GM12878 (cell line): Measurements from ENCODE around the gene NXPH1. TPM values are rescaled to one million over a fixed set of nuclear protein-coding genes. Genes with fewer than 3 reads are reported as not detected.

Experiments used
- ATAC-seq: fragments of 200-7000 bp; cut with Tn5 transposase; 3 replicates; pipeline ENCODE4 v1.9.1; 2020; ENCODE audit warnings: mild to moderate bottlenecking, moderate library complexity
- BruUV-seq: library from RNA; stranded (reverse); fragments of 400-500 nt; replicated peaks from 2 replicates; lab custom pipeline; 2021; lab: Mats Ljungman, UMichigan
- CTCF ChIA-PET: fragments of 300-600 bp; sonication (Branson Sonifier 250); formaldehyde crosslinking; extraction: SDS; loops from one replicate; lab custom pipeline; 2021; ENCODE audit warnings: inconsistent platforms; lab: Yijun Ruan, JAX
- POLR2A ChIA-PET: fragments of 350-600 bp; formaldehyde crosslinking; extraction: SDS; loops from one replicate; lab custom pipeline; 2021; ENCODE audit warnings: inconsistent platforms; lab: Charles Lee
- RAD21 ChIA-PET: fragments of 300-600 bp; sonication (Branson Sonifier 250); formaldehyde crosslinking; loops from one replicate; lab custom pipeline; 2023; ENCODE audit warnings: antibody characterized with exemption; ENCODE audit not compliant: unreplicated experiment; lab: Charles Lee
- SMC1A ChIA-PET: fragments of 300-600 bp; sonication (Branson Sonifier 250); formaldehyde crosslinking; loops from one replicate; lab custom pipeline; 2023; ENCODE audit not compliant: unreplicated experiment, uncharacterized antibody; lab: Charles Lee
- DNase-seq: peaks from one replicate; pipeline ENCODE4 v3.0.0-alpha.2; 2011; ENCODE audit warnings: low read depth, low spot score
- FAIRE-seq: peaks from 3 replicates; lab custom pipeline; 2011; peaks lifted over from hg19 to GRCh38; lab: Jason Lieb, UNC
- H2AFZ ChIP-seq: 2 replicates; pipeline ENCODE4 v1.6.0; 2011; ENCODE audit warnings: low read depth, low read length, control low read depth; ENCODE audit not compliant: control insufficient read depth
- H3K27ac ChIP-seq: 2 replicates; pipeline ENCODE4 v1.5.1; 2011; ENCODE audit warnings: control low read depth; ENCODE audit not compliant: control insufficient read depth, insufficient read depth
- H3K27me3 ChIP-seq, 2 experiments: replicated peaks in 1 of 2; 2 replicates each; pipeline versions ENCODE4 v1.6.0 to v1.6.1; 2011; ENCODE audit warnings: low read length in 1 of 2; ENCODE audit not compliant: control insufficient read depth in 2 of 2, insufficient read depth in 2 of 2
- H3K36me3 ChIP-seq, 2 experiments: 2 replicates each; pipeline ENCODE4 v1.5.1; 2011; ENCODE audit warnings: low read length in 1 of 2; ENCODE audit not compliant: control insufficient read depth in 2 of 2, insufficient read depth in 2 of 2
- H3K4me1 ChIP-seq: 2 replicates; pipeline ENCODE4 v1.6.1; 2011; ENCODE audit warnings: mild to moderate bottlenecking, low read length, moderate library complexity, mixed read lengths; ENCODE audit not compliant: control insufficient read depth, insufficient read depth
- H3K4me2 ChIP-seq: 2 replicates; pipeline ENCODE4 v1.6.0; 2011; ENCODE audit warnings: control low read depth; ENCODE audit not compliant: control insufficient read depth, insufficient read depth
- H3K4me3 ChIP-seq: fragments of 200-600 bp; sonication (generic); 2 replicates; pipeline ENCODE4 v1.5.1; 2016
- H3K79me2 ChIP-seq: 2 replicates; pipeline ENCODE4 v1.6.0; 2011; ENCODE audit warnings: low read length; ENCODE audit not compliant: control insufficient read depth, insufficient read depth
- H3K9ac ChIP-seq: 2 replicates; pipeline ENCODE4 v1.8.0; 2011; ENCODE audit warnings: low read length, control low read depth, mixed read lengths; ENCODE audit not compliant: control insufficient read depth, insufficient read depth
- H3K9me3 ChIP-seq: replicated peaks from 3 replicates; pipeline ENCODE4 v1.5.1; 2011; ENCODE audit warnings: mild to moderate bottlenecking, low read length; ENCODE audit not compliant: control insufficient read depth, insufficient read depth
- H4K20me1 ChIP-seq: 2 replicates; pipeline ENCODE4 v1.6.0; 2011; ENCODE audit not compliant: control insufficient read depth, insufficient read depth
- ATF7 ChIP-seq: fragments of 450-650 bp; IDR thresholded peaks from 2 replicates; pipeline ENCODE4 v1.6.1; 2016; ENCODE audit warnings: low read depth, mild to moderate bottlenecking
- ETV6 ChIP-seq, 2 experiments: fragments of 450-650 bp in 1 of 2; IDR thresholded peaks in 1 of 2; conservative IDR thresholded peaks in 1 of 2; 2 replicates each; pipeline ENCODE4 v1.6.1; 2014; ENCODE audit warnings: antibody characterized with exemption in 1 of 2, borderline replicate concordance in 1 of 2, low read depth in 1 of 2, mild to moderate bottlenecking in 1 of 2, moderate library complexity in 1 of 2
- MTA3 ChIP-seq: IDR thresholded peaks from 2 replicates; pipeline ENCODE4 v1.6.1; 2012; ENCODE audit warnings: low read length, inconsistent platforms, borderline replicate concordance
- TCF7 ChIP-seq: IDR thresholded peaks from 2 replicates; pipeline ENCODE4 v1.6.1; 2014; ENCODE audit warnings: antibody characterized with exemption, borderline replicate concordance
- ZNF274 ChIP-seq: IDR thresholded peaks from one replicate; pipeline ENCODE4 v1.8.0; 2011; ENCODE audit not compliant: insufficient read length, insufficient read depth
- WGBS: methylation state at CpG from one replicate; pipeline ENCODE4 v1.1.6; 2016; ENCODE audit warnings: low lambda C conversion rate; ENCODE audit not compliant: insufficient replicate concordance, insufficient coverage; ENCODE audit errors: missing lambda C conversion rate; 5-methylcytosine and 5-hydroxymethylcytosine counted together
- in situ Hi-C: fragments of 300-500 bp; cut with MboI; formaldehyde crosslinking; loops from 9 replicates; pipeline ENCODE4 v1.14.3; 2018; ENCODE audit warnings: mixed read lengths
- intact Hi-C: fragments of 100-400 bp; cut with micrococcal nuclease; formaldehyde crosslinking; loops from one replicate; pipeline ENCODE4 v1.14.2; 2022; ENCODE audit not compliant: unreplicated experiment
- polyA plus RNA-seq, 11 experiments: library from polyadenylated mRNA; depleted of rRNA in 4 of 11; unstranded in 6 of 11; stranded (reverse) in 5 of 11; fragments of >200 nt; fragmentation: Nextera tagmentation in 4 of 11; fragmentation: Illumina TruSeq in 1 of 11; extraction: Ambion mirVana in 4 of 11; extraction: Trizol in 1 of 11; gene quantifications; 1 replicate in 1 of 11; 2 replicates in 10 of 11; pipeline versions ENCODE4 v1.2.1 to v1.2.3, GENCODE V29; 2011 to 2016; ENCODE audit warnings: inconsistent platforms in 2 of 11, missing spikeins in 2 of 11, low read depth in 1 of 11
- total RNA-seq, 4 experiments: library from RNA; depleted of rRNA in 3 of 4; stranded (reverse); fragments of >200 nt in 3 of 4; fragmentation: Illumina TruSeq in 1 of 4; extraction: Trizol in 1 of 4; gene quantifications; 2 replicates each; pipeline versions ENCODE4 v1.2.1 to v1.2.3, GENCODE V29; 2013 to 2021
- TF ChIP-seq, protein P1 (sequence below): fragments of 450-650 bp; IDR thresholded peaks from 2 replicates; pipeline ENCODE4 v1.6.1; 2017; ENCODE audit warnings: low read depth, mild to moderate bottlenecking, moderate library complexity

Gene NXPH1
- total and polyA plus RNA-seq, 10 of the 15 experiments (the other 5 are each of a cell fraction or from before 2014, with no cell fraction given) = 0.06 to 0.34 TPM; not detected in 8

DNA sequence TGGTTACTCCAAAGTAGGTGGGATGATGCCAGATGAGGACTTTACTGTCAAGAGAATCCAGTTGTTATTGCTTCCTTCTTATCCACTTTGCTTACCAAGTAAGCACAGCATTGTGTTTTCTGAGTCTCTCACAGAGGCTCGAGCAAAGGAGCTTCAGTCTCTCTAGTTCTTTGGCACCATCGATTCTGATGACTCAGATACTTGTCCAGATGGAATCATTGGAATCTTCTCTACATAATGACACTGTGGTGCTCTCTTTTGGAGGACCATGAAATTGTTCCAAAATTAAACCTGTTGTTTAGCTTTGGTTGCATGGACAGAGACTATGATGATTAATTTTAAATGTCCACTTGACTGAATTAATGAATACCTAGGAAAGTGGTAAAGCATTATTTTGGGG, 132.6 kb downstream of the NXPH1 start:
- Histone ChIP-seq H3K27ac (no peak overlapping the region), H3K4me3 (no peak overlapping the region), H3K9ac (no peak overlapping the region), H3K4me2 (no peak overlapping the region), H3K9me3 (no peaks in the 10 kb centered on the region), H3K79me2 (no peaks in the 10 kb centered on the region), H3K27me3 (no peaks in the 10 kb centered on the region), H3K4me1 (no peaks in the 10 kb centered on the region), H4K20me1 (no peaks in the 10 kb centered on the region), H2AFZ (no peak overlapping the region), H3K36me3 (no peaks in the 10 kb centered on the region)
- ChIA-PET CTCF (no interaction called here), POLR2A (no interaction called here), RAD21 (no interaction called here), SMC1A (interaction anchor here (0.7 kb wide), 1 partner anchor 71 kb away, joined by 3 read pairs; no protein-coding TSS in a partner anchor)
- TF ChIP-seq, protein P1, sequence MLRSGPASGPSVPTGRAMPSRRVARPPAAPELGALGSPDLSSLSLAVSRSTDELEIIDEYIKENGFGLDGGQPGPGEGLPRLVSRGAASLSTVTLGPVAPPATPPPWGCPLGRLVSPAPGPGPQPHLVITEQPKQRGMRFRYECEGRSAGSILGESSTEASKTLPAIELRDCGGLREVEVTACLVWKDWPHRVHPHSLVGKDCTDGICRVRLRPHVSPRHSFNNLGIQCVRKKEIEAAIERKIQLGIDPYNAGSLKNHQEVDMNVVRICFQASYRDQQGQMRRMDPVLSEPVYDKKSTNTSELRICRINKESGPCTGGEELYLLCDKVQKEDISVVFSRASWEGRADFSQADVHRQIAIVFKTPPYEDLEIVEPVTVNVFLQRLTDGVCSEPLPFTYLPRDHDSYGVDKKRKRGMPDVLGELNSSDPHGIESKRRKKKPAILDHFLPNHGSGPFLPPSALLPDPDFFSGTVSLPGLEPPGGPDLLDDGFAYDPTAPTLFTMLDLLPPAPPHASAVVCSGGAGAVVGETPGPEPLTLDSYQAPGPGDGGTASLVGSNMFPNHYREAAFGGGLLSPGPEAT = no peak
- no peak for TF ChIP-seq TCF7
- no peak for TF ChIP-seq ATF7
- intact Hi-C loops (no loop called here), in situ Hi-C loops (no loop called here)
- DNase-seq = no peak
- no peak for ATAC-seq
- 2% methylated on average over 2 of the region's 2 CpGs for WGBS
- BruUV-seq = no TSS peak
- no peak for FAIRE-seq

DNA sequence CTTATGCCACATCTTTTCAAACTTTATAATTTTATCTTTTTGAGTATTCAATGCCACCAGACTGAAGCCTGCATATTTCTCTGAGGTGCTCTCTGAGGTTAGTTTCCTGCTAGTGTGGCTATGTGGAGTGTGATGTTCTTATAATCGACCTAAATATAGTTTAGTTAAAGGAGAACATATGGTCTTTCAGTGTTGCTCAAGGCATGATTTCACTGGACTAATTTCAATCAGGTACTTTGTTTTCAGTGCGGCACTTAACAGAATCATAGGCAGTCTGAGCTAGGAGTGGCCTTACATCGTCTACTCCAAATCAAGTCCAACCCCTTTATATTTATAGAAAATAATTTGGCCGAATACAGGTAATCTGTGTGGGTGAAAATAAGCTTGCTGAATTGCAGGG, 134.2 kb downstream of the NXPH1 start:
- FAIRE-seq = no peak
- RAD21 ChIA-PET = no interaction called here
- in situ Hi-C loops = no loop called here

More for the DNA sequence above, 134.2 kb downstream of the NXPH1 start:
- ChIA-PET POLR2A (no interaction called here), CTCF (no interaction called here), SMC1A (no interaction called here)
- ATAC-seq (no peak), DNase-seq (no peak)
- H3K9me3 ChIP-seq = no peaks in the 10 kb centered on the region
- H3K4me1 ChIP-seq = no peaks in the 10 kb centered on the region
- no peak for TF ChIP-seq ZNF274
- TF ChIP-seq ETV6 (conservative IDR thresholded peaks at IDR 0.05 in 1 of 2, IDR thresholded peaks at IDR 0.05 in 1 of 2; ENCODE audit: borderline replicate concordance in 1 of 2, low read depth in 1 of 2) = no peak
- no peak for TF ChIP-seq MTA3
- H3K27ac ChIP-seq = no peak overlapping the region
- no peaks in the 10 kb centered on the region for H3K27me3 ChIP-seq
- BruUV-seq = no TSS peak
- H2AFZ ChIP-seq = no peak overlapping the region
- no peaks in the 10 kb centered on the region for H4K20me1 ChIP-seq
- H3K4me3 ChIP-seq = no peak overlapping the region
- intact Hi-C loops = no loop called here
- H3K9ac ChIP-seq = no peak overlapping the region
- H3K36me3 ChIP-seq = no peaks in the 10 kb centered on the region
- no peaks in the 10 kb centered on the region for H3K79me2 ChIP-seq
- H3K4me2 ChIP-seq = no peak overlapping the region
- WGBS = 35% methylated on average over 4 of the region's 4 CpGs
